ENCODE data around the gene KASH5. TPM values are rescaled to one million over a fixed set of nuclear protein-coding genes. Genes with fewer than 3 reads are reported as not detected.

Gene KASH5
- total and polyA plus RNA-seq, 2 of the 13 experiments (the other 11 are each of a cell fraction or from before 2014, with no cell fraction given): not detected

DNA sequence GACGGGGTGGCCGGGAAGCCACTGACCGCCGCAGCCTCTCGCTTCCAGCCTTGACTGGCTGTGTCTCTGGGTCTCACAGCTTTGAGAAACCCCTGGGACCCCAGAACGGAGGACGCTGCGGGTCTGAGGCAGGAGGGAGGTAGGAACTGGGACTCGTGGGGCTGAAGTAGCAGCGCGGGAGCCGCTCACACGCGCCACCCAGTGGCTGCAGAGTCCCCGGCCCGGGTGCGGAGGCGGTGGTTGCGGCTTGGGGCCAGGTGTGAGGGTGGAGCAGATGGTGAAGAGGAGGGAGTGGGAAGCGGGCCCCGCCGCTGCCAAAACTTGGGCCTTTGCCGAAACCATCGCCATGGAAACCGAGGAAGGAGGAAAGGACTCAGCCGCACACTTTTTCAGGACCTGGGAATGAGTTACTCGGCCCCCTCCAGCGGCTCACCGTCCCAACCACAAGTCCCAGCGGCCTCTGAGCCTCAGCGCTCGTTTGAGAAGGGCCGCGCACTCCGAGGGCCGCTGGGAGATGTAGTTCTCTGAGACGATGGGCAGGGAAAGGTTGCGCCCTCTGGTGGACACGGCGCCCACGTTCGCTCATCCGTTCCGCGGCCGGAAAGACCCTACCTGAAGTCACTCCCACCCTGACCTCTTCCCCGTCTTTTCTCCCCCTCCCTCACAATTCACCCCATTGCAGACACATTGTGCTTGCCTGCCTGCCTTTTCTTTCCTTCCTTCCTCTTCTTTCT, 55.5 kb downstream of the KASH5 start (continued):
- TF ChIP-seq, protein P1, sequence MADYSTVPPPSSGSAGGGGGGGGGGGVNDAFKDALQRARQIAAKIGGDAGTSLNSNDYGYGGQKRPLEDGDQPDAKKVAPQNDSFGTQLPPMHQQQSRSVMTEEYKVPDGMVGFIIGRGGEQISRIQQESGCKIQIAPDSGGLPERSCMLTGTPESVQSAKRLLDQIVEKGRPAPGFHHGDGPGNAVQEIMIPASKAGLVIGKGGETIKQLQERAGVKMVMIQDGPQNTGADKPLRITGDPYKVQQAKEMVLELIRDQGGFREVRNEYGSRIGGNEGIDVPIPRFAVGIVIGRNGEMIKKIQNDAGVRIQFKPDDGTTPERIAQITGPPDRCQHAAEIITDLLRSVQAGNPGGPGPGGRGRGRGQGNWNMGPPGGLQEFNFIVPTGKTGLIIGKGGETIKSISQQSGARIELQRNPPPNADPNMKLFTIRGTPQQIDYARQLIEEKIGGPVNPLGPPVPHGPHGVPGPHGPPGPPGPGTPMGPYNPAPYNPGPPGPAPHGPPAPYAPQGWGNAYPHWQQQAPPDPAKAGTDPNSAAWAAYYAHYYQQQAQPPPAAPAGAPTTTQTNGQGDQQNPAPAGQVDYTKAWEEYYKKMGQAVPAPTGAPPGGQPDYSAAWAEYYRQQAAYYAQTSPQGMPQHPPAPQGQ (CRISPR knock-in tag; IDR thresholded peaks at IDR 0.05; ENCODE audit: borderline replicate concordance): no peak
- 0 out of 2 replicates have a peak, but pooled peaks have one; percentile 36 for TF ChIP-seq ZNF570 (CRISPR knock-in tag; IDR thresholded peaks at IDR 0.05; ENCODE audit: borderline replicate concordance)
- TF ChIP-seq TAF15 (IDR thresholded peaks at IDR 0.05; ENCODE audit: low read depth, low read length, poor library complexity, severe bottlenecking): peak; percentile 78
- peak; percentile 71 for TF ChIP-seq ZNF777 (CRISPR knock-in tag; IDR thresholded peaks at IDR 0.05)
- TF ChIP-seq TEAD3 (CRISPR knock-in tag; optimal IDR thresholded peaks at IDR 0.05; ENCODE audit: borderline replicate concordance): peak; percentile 25
- TF ChIP-seq YEATS2 (CRISPR knock-in tag; IDR thresholded peaks at IDR 0.05; ENCODE audit: borderline replicate concordance): 0 out of 2 replicates have a peak, but pooled peaks have one; percentile 35
- TF ChIP-seq JUN (CRISPR knock-in tag; IDR thresholded peaks at IDR 0.05): no peak
- peak; percentile 98 for TF ChIP-seq THAP7 (CRISPR knock-in tag; IDR thresholded peaks at IDR 0.05)
- peak; percentile 77 for TF ChIP-seq ZNF687 (CRISPR knock-in tag; IDR thresholded peaks at IDR 0.05)
- no peak for TF ChIP-seq SCMH1 (CRISPR knock-in tag; IDR thresholded peaks at IDR 0.05; ENCODE audit: borderline replicate concordance)
- TF ChIP-seq, protein P2, sequence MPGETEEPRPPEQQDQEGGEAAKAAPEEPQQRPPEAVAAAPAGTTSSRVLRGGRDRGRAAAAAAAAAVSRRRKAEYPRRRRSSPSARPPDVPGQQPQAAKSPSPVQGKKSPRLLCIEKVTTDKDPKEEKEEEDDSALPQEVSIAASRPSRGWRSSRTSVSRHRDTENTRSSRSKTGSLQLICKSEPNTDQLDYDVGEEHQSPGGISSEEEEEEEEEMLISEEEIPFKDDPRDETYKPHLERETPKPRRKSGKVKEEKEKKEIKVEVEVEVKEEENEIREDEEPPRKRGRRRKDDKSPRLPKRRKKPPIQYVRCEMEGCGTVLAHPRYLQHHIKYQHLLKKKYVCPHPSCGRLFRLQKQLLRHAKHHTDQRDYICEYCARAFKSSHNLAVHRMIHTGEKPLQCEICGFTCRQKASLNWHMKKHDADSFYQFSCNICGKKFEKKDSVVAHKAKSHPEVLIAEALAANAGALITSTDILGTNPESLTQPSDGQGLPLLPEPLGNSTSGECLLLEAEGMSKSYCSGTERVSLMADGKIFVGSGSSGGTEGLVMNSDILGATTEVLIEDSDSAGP (CRISPR knock-in tag; IDR thresholded peaks at IDR 0.05; ENCODE audit: borderline replicate concordance): peak; percentile 81
- TF ChIP-seq ESRRA (CRISPR knock-in tag; IDR thresholded peaks at IDR 0.05; ENCODE audit: low read depth): 0 out of 2 replicates have a peak, but pooled peaks have one; percentile 5
- TF ChIP-seq HNRNPH1 (optimal IDR thresholded peaks at IDR 0.05; ENCODE audit: low read depth, low read length): no peak
- no peak for TF ChIP-seq ZNF678 (CRISPR knock-in tag; IDR thresholded peaks at IDR 0.05)
- no peak for TF ChIP-seq TCF7 (IDR thresholded peaks at IDR 0.05; ENCODE audit: low read depth)
- no peak for TF ChIP-seq KMT2A (CRISPR knock-in tag; IDR thresholded peaks at IDR 0.05)
- no peak for TF ChIP-seq ZNF20 (CRISPR knock-in tag; IDR thresholded peaks at IDR 0.05)
- no peak for TF ChIP-seq NBN (conservative IDR thresholded peaks at IDR 0.05)
- peak; percentile 17; the same call in 1 of the 2 replicates for TF ChIP-seq ZNF605 (CRISPR knock-in tag; IDR thresholded peaks at IDR 0.05)
- no peak for TF ChIP-seq CEBPG (CRISPR knock-in tag; IDR thresholded peaks at IDR 0.05)
- TF ChIP-seq PHF21A (CRISPR knock-in tag; IDR thresholded peaks at IDR 0.05): peak; percentile 40; the same call in 1 of the 2 replicates

All from HepG2 (cell line).